Measurements from ENCODE around the gene PRDM16.

- TF ChIP-seq SIN3A (conservative IDR thresholded peaks at IDR 0.05 in 1 of 2, IDR thresholded peaks at IDR 0.05 in 1 of 2; ENCODE audit: low read depth in 1 of 2, low read length in 2 of 2) (no peak), POU5F1 (IDR thresholded peaks at IDR 0.05; ENCODE audit: low read depth, low read length) (no peak), GABPA (IDR thresholded peaks at IDR 0.05; ENCODE audit: borderline replicate concordance, insufficient read depth, low read length) (no peak), POLR2A (IDR thresholded peaks at IDR 0.05; ENCODE audit: control extremely low read depth in 1 of 2, low read depth in 2 of 2, low read length in 2 of 2) (no peak), JUN (IDR thresholded peaks at IDR 0.05; ENCODE audit: low read depth, low read length) (no peak), CBX5 (IDR thresholded peaks at IDR 0.05; ENCODE audit: low read depth, low read length) (no peak)
Observed at GRCh38 chr1:3113741-3114056, 44.7 kb downstream of the PRDM16 start.

Measured in H1 (cell line).